ENCODE data around the gene GRIA3. TPM values are rescaled to one million over a fixed set of nuclear protein-coding genes. Genes with fewer than 3 reads are reported as not detected.

GRIA3 gene
- total RNA-seq, 4 donors from 2014 or later: 0.19 to 1.1 (median 0.55) TPM

DNA sequence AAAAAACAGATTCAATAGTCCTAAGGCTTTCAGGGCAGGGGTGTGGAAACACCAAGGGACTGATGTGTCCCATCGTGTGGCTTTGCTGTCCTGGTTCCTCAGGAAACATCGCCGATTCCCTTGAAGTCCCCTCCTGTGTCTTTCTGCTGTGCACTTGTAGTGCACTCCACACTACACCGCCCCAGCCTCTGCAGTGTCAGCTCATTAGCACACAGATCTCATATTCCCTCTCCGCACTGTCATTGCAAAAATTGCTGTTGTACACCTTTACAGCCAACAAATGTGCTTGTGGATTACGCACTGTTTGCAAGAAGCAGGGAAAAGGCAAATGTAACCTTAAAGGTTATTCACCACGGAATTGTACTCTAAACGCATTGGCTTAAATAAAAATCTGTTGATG, 5.3 kb downstream of the GRIA3 start:
- TF ChIP-seq, protein P1, sequence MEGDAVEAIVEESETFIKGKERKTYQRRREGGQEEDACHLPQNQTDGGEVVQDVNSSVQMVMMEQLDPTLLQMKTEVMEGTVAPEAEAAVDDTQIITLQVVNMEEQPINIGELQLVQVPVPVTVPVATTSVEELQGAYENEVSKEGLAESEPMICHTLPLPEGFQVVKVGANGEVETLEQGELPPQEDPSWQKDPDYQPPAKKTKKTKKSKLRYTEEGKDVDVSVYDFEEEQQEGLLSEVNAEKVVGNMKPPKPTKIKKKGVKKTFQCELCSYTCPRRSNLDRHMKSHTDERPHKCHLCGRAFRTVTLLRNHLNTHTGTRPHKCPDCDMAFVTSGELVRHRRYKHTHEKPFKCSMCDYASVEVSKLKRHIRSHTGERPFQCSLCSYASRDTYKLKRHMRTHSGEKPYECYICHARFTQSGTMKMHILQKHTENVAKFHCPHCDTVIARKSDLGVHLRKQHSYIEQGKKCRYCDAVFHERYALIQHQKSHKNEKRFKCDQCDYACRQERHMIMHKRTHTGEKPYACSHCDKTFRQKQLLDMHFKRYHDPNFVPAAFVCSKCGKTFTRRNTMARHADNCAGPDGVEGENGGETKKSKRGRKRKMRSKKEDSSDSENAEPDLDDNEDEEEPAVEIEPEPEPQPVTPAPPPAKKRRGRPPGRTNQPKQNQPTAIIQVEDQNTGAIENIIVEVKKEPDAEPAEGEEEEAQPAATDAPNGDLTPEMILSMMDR (IDR thresholded peaks at IDR 0.05): no peak
- ATAC-seq (ENCODE audit: low FRiP score) (no peak), DNase-seq (ENCODE audit: low spot score) (no peak)

DNA sequence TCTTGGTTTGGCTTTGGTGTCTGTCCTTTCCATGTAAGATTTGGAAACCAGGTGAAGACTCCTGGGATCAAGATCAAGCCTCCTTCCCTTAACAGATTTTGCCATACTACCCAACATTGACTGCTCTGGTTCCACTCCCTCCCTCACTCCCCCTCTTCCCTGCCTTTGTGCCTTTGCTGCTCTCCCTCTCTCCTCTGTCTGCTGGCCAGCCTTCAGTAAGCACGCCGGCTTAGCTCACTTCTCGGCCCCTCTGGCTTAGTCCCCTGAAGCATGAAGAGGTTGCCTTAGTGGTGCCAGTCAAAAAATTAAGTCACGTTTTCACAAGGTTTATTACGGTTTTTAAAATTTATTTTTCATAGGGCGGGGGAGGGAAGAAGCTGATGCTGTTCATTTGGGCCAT, 6.0 kb downstream of the GRIA3 start:
- TF ChIP-seq, protein P1 (IDR thresholded peaks at IDR 0.05): no peak
- ATAC-seq (ENCODE audit: low FRiP score) (no peak), DNase-seq (ENCODE audit: low spot score) (no peak)

DNA sequence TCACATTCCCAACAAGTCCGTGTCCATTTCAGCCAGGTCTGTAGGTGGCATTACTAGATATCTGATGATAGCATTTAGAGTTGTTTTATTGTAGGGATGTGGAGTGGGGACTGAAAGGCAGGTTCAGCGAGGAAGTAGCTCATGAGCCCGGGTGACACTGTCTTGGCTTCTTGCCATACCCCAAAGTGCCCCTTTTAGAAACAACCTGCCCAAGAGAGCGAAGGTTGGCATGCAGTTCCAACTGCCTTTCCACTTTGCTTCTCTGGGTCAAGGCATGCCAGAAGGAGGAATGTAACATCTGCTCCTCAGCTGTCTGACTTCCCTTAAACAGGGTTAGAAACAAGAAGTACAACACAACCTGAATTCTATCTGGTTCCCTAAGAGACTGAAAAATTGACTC, 9.0 kb downstream of the GRIA3 start:
- DNase-seq (ENCODE audit: low spot score) (no peak), ATAC-seq (ENCODE audit: low FRiP score) (no peak)
- TF ChIP-seq, protein P1 (IDR thresholded peaks at IDR 0.05): no peak

DNA sequence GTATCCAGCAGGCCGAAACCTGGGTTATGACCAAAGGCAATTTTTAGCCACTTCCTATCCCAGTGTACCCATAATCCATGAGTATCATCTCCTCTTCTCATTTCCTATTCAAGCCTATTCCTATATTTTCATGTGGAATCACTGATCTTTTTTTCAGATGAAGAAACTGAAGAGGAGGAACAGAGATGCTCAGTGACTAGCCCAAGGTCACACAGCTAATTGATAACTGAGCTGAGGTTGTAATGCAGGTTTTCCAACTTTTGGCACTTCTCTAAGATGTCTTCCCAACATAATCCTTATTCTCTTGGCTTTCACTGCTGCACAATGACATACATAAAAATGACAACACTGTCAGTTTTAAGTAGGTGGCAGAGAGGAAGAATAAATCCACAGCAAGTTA, 15.3 kb downstream of the GRIA3 start:
- TF ChIP-seq, protein P1 (IDR thresholded peaks at IDR 0.05): no peak
- ATAC-seq (ENCODE audit: low FRiP score): no peak
- no peak for DNase-seq (ENCODE audit: low spot score)

DNA sequence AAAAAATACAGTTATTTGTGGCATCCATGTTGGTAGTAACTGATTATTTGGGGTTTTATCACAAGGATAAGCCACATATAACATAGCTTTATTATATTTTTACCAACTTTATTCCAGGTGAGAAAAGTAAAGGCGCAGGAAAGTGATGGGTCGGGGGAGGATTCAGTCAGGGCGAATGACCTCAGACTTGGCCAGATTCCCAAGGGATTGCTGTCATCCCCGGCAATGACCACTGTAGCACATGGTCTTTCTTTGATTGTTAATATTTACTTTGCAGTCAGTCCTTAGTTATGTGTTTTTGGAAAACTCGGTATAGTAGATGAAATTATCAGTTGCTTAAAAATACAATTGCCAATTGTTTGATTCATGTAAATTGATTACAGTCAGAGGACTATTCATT, 17.6 kb downstream of the GRIA3 start:
- DNase-seq (ENCODE audit: low spot score): no peak
- ATAC-seq (ENCODE audit: low FRiP score): no peak
- TF ChIP-seq, protein P1 (IDR thresholded peaks at IDR 0.05): no peak

DNA sequence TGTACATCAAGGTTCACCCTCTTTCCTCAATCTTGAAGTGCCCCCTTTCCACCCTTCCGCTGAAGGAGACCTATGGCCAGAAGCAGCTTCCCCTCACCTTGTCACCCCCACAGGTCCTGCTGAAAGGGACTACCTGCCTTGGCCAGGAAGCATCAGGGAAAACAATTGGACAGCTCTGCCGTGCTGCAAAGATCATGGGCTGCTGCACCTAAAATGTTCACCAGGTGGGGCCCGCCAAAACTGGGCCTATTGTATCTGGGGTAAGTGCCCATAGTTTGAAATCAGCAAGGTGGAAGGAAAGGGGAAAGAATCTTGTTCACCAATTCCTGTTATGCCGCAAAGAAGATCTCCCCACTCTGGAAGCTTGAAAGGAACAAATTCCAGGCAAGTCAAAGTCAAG, 18.4 kb downstream of the GRIA3 start:
- DNase-seq (ENCODE audit: low spot score) (no peak), ATAC-seq (ENCODE audit: low FRiP score) (no peak)
- TF ChIP-seq, protein P1 (IDR thresholded peaks at IDR 0.05): no peak

DNA sequence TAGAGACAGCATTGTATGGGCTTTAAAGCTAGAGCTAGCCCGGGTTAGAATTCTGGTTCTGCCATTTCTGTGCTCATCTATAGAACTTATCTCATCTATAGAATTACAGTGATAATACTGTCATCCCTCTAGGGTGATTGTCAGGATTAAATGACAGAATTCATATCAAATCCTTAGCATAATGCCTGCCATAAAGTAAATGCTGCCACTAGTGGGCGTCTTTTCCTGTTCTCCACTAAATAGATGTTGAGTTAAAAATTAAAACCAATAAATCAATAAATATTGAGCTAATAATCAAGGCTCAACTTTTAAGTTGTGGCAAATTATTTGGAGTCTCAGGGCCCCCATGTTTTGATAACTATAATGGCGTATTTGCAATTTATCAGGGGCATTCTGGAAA, 19.7 kb downstream of the GRIA3 start:
- TF ChIP-seq, protein P1 (IDR thresholded peaks at IDR 0.05): no peak
- ATAC-seq (ENCODE audit: low FRiP score) (no peak), DNase-seq (ENCODE audit: low spot score) (no peak)
